SK-N-SH (cell line): ENCODE measurements around the gene MAN1A1. TPM values are rescaled to one million over a fixed set of nuclear protein-coding genes. Genes with fewer than 3 reads are reported as not detected.

ENCODE experiments used
- CTCF ChIA-PET: fragments of 300-600, 350-600 bp; formaldehyde crosslinking; extraction: SDS; loops from one replicate; lab custom pipeline; 2021; lab: Yijun Ruan, JAX
- POLR2A ChIA-PET: fragments of 350-600 bp; sonication (Branson Sonifier 250); formaldehyde crosslinking; extraction: SDS; loops from one replicate; lab custom pipeline; 2020; ENCODE audit warnings: antibody characterized with exemption, inconsistent platforms; lab: Yijun Ruan, JAX
- DNase-seq: peaks from one replicate; pipeline ENCODE4 v3.0.0; 2012
- H2AFZ ChIP-seq: fragments of 200-600 bp; sonication (generic); 2 replicates; pipeline ENCODE4 v1.8.1; 2016; ENCODE audit warnings: antibody characterized with exemption, mild to moderate bottlenecking, low read depth
- H3F3A ChIP-seq: fragments of 200-600 bp; sonication (generic); replicated peaks from 2 replicates; pipeline ENCODE3; 2016; ENCODE audit warnings: antibody characterized with exemption, mild to moderate bottlenecking; ENCODE audit not compliant: insufficient read depth
- H3K27ac ChIP-seq, 2 experiments: fragments of 200-500 bp in 1 of 2; fragments of 200-600 bp in 1 of 2; sonication (Bioruptor generic) in 1 of 2; sonication (generic), shearing (Covaris generic) in 1 of 2; 2 replicates each; pipeline versions ENCODE4 v1.5.1 to v1.6.1; 2014 to 2016; ENCODE audit warnings: low read depth in 2 of 2, inconsistent platforms in 1 of 2, low read length in 1 of 2, mild to moderate bottlenecking in 1 of 2, mixed read lengths in 1 of 2
- H3K27me3 ChIP-seq: fragments of 200-600 bp; sonication (generic), shearing (Covaris generic); 2 replicates; pipeline ENCODE4 v1.6.1; 2016; ENCODE audit warnings: mixed run types; ENCODE audit not compliant: insufficient read depth
- H3K36me3 ChIP-seq, 2 experiments: fragments of 200-500 bp in 1 of 2; fragments of 200-600 bp in 1 of 2; sonication (Bioruptor generic) in 1 of 2; sonication (generic) in 1 of 2; replicated peaks in 1 of 2; 2 replicates each; pipeline versions ENCODE3 to v1.5.1; 2014 to 2016; ENCODE audit warnings: low read length in 1 of 2, mild to moderate bottlenecking in 1 of 2; ENCODE audit not compliant: insufficient read depth in 2 of 2, control insufficient read depth in 1 of 2
- H3K4me1 ChIP-seq, 2 experiments: fragments of 200-500 bp in 1 of 2; fragments of 200-600 bp in 1 of 2; sonication (Bioruptor generic) in 1 of 2; sonication (generic), shearing (Covaris generic) in 1 of 2; 2 replicates each; pipeline versions ENCODE4 v1.5.1 to v1.6.1; 2014 to 2016; ENCODE audit warnings: low read depth in 1 of 2, low read length in 1 of 2, mixed run types in 1 of 2; ENCODE audit not compliant: insufficient read depth in 2 of 2, control insufficient read depth in 1 of 2
- H3K4me2 ChIP-seq: fragments of 200-600 bp; sonication (generic), shearing (Covaris generic); 2 replicates; pipeline ENCODE4 v1.6.1; 2017; ENCODE audit warnings: mixed run types
- H3K4me3 ChIP-seq, 2 experiments: fragments of 200-500 bp in 1 of 2; fragments of 200-600 bp in 1 of 2; sonication (Bioruptor generic) in 1 of 2; sonication (generic), shearing (Covaris generic) in 1 of 2; 2 replicates each; pipeline versions ENCODE4 v1.5.1 to v1.8.1; 2014 to 2016; ENCODE audit warnings: low read depth in 2 of 2, inconsistent platforms in 1 of 2, low read length in 1 of 2, mild to moderate bottlenecking in 1 of 2, mixed read lengths in 1 of 2, moderate library complexity in 1 of 2
- H3K79me2 ChIP-seq: fragments of 200-600 bp; sonication (generic); 2 replicates; pipeline ENCODE4 v1.8.1; 2017; ENCODE audit warnings: mild to moderate bottlenecking; ENCODE audit not compliant: insufficient read depth
- H3K9ac ChIP-seq: fragments of 200-600 bp; sonication (generic); 2 replicates; pipeline ENCODE4 v1.6.1; 2017; ENCODE audit warnings: mixed run types
- H3K9me2 ChIP-seq: fragments of 200-600 bp; sonication (generic); 2 replicates; pipeline ENCODE4 v1.6.1; 2017; ENCODE audit warnings: mixed run types
- H3K9me3 ChIP-seq: fragments of 200-600 bp; sonication (generic); 2 replicates; pipeline ENCODE4 v1.6.1; 2017; ENCODE audit warnings: mixed run types, mild to moderate bottlenecking, moderate library complexity
- H4K20me1 ChIP-seq: fragments of 200-600 bp; sonication (generic); 2 replicates; pipeline ENCODE4 v1.6.1; 2017; ENCODE audit warnings: mild to moderate bottlenecking, mixed run types; ENCODE audit not compliant: insufficient read depth
- CHD2 ChIP-seq: fragments of 150-350 bp; IDR thresholded peaks from 2 replicates; pipeline ENCODE4 v1.6.1; 2018; ENCODE audit warnings: low read length; ENCODE audit not compliant: partially characterized antibody
- CTCF ChIP-seq: fragments of 200-600 bp; sonication (generic); IDR thresholded peaks from 2 replicates; pipeline ENCODE4 v1.6.1; 2017; ENCODE audit warnings: antibody characterized with exemption, mild to moderate bottlenecking, moderate library complexity
- ELF1 ChIP-seq: IDR thresholded peaks from 2 replicates; pipeline ENCODE4 v1.4.0; 2012
- EZH2phosphoT487 ChIP-seq: fragments of 200-600 bp; sonication (generic); IDR thresholded peaks from 2 replicates; pipeline ENCODE4 v1.6.1; 2017; ENCODE audit warnings: low read depth, mixed run types, mild to moderate bottlenecking, antibody characterized with exemption, moderate library complexity, borderline replicate concordance
- FOSL2 ChIP-seq: IDR thresholded peaks from 2 replicates; pipeline ENCODE4 v1.4.0; 2012; ENCODE audit warnings: low read depth, mild to moderate bottlenecking, moderate library complexity, borderline replicate concordance
- FOXM1 ChIP-seq: IDR thresholded peaks from 2 replicates; pipeline ENCODE4 v1.4.0; 2012; ENCODE audit warnings: low read depth, mild to moderate bottlenecking
- JUND ChIP-seq: IDR thresholded peaks from 2 replicates; pipeline ENCODE4 v1.4.0; 2012
- MAX ChIP-seq: IDR thresholded peaks from 2 replicates; pipeline ENCODE4 v1.4.0; 2012; ENCODE audit warnings: low read depth
- MEF2A ChIP-seq: IDR thresholded peaks from 2 replicates; pipeline ENCODE4 v1.4.0; 2012; ENCODE audit warnings: low read depth, borderline replicate concordance
- NFIC ChIP-seq: IDR thresholded peaks from 2 replicates; pipeline ENCODE4 v1.4.0; 2012; ENCODE audit warnings: borderline replicate concordance
- PBX3 ChIP-seq: IDR thresholded peaks from 2 replicates; pipeline ENCODE4; 2012
- POLR2AphosphoS5 ChIP-seq: IDR thresholded peaks from 2 replicates; pipeline ENCODE4 v1.6.1; 2012; ENCODE audit warnings: low read depth, low read length
- RAD21 ChIP-seq: IDR thresholded peaks from 2 replicates; pipeline ENCODE4 v1.6.1; 2012; ENCODE audit warnings: mild to moderate bottlenecking, low read length
- RCOR1 ChIP-seq: fragments of 150-350 bp; IDR thresholded peaks from 2 replicates; pipeline ENCODE4 v1.6.1; 2017; ENCODE audit warnings: antibody characterized with exemption, low read length
- RFX5 ChIP-seq: IDR thresholded peaks from 2 replicates; pipeline ENCODE4 v1.6.1; 2012; ENCODE audit warnings: mild to moderate bottlenecking, improper control_type of control experiment, low read length
- RXRA ChIP-seq: IDR thresholded peaks from 2 replicates; pipeline ENCODE4 v1.4.0; 2012; ENCODE audit warnings: low read depth, mild to moderate bottlenecking, borderline replicate concordance
- SMC3 ChIP-seq: IDR thresholded peaks from 2 replicates; pipeline ENCODE4 v1.6.1; 2012; ENCODE audit warnings: low read depth, low read length, improper control_type of control experiment
- TAF1 ChIP-seq: IDR thresholded peaks from 2 replicates; pipeline ENCODE4 v1.6.1; 2012; ENCODE audit warnings: low read depth, mild to moderate bottlenecking, low read length, moderate library complexity, borderline replicate concordance
- TCF12 ChIP-seq: IDR thresholded peaks from 2 replicates; pipeline ENCODE4 v1.4.0; 2012
- TEAD4 ChIP-seq: IDR thresholded peaks from 2 replicates; pipeline ENCODE4 v1.4.0; 2012; ENCODE audit warnings: mild to moderate bottlenecking, borderline replicate concordance; ENCODE audit not compliant: insufficient read depth
- WGBS: methylation state at CpG from one replicate; pipeline ENCODE4 v1.1.6; 2017; ENCODE audit warnings: low lambda C conversion rate; 5-methylcytosine and 5-hydroxymethylcytosine counted together
- polyA plus RNA-seq, 3 experiments: library from polyadenylated mRNA; depleted of rRNA; stranded (reverse); fragments of >200 nt; gene quantifications; 2 replicates each; pipeline ENCODE4 v1.2.3, GENCODE V29; 2012

MAN1A1 gene
- polyA plus RNA-seq, 1 of the 3 experiments (the other 2 are of a cell fraction) = 28.0 TPM

- Histone ChIP-seq H3K4me1 (peaks cover 4 to 17% of the 10 kb centered on the region in 2 experiments; a peak in 3 of 4 replicates), H3K27ac (no peak overlapping the region), H3K9ac (no peak overlapping the region), H2AFZ (no peak overlapping the region), H4K20me1 (no peaks in the 10 kb centered on the region), H3F3A (no peaks in the 10 kb centered on the region), H3K36me3 (no peaks in the 10 kb centered on the region), H3K4me3 (no peak overlapping the region), H3K27me3 (no peaks in the 10 kb centered on the region), H3K9me3 (no peaks in the 10 kb centered on the region), H3K4me2 (no peak overlapping the region), H3K79me2 (no peaks in the 10 kb centered on the region), H3K9me2 (no peaks in the 10 kb centered on the region)
- POLR2A ChIA-PET = no interaction called here
- CTCF ChIA-PET = interaction anchor here (1.4 to 5.4 kb wide), 4 partner anchors 8 to 210 kb away, joined by 4 to 26 read pairs (median 17); no protein-coding TSS in a partner anchor
- TF ChIP-seq CHD2 = no peak
- no peak for TF ChIP-seq EZH2phosphoT487
- no peak for TF ChIP-seq NFIC
- TF ChIP-seq RXRA = no peak
- TF ChIP-seq RCOR1 = no peak
- TF ChIP-seq CTCF = no peak
- TF ChIP-seq FOSL2 = no peak
- TF ChIP-seq ELF1 = no peak
- no peak for TF ChIP-seq PBX3
- TF ChIP-seq RAD21 = no peak
- TF ChIP-seq JUND = no peak
- TF ChIP-seq SMC3 = no peak
- no peak for TF ChIP-seq RFX5
- TF ChIP-seq TAF1 = no peak
- TF ChIP-seq POLR2AphosphoS5 = no peak
- no peak for TF ChIP-seq MAX
- TF ChIP-seq FOXM1 = no peak
- TF ChIP-seq TCF12 = no peak
- no peak for TF ChIP-seq TEAD4
- no peak for TF ChIP-seq MEF2A
- 88% methylated on average over 12 of the region's 12 CpGs for WGBS
- DNase-seq = no peak
These were observed 209.1 kb downstream of the MAN1A1 start for GRCh38 chr6:119140196-119141140.
